HepG2 (cell line): Measurements from ENCODE around the gene SYNC. TPM values are rescaled to one million over a fixed set of nuclear protein-coding genes. Genes with fewer than 3 reads are reported as not detected.

Experiments
- ATAC-seq: fragments of 200-7000 bp; cut with Tn5 transposase; 3 replicates; pipeline ENCODE4 v1.9.1; 2020; ENCODE audit warnings: mild to moderate bottlenecking, moderate library complexity
- BruUV-seq: library from RNA; stranded (reverse); fragments of 400-500 nt; replicated peaks from 2 replicates; lab custom pipeline; 2021; lab: Mats Ljungman, UMichigan
- CTCF ChIA-PET: fragments of 300-600 bp; formaldehyde crosslinking; extraction: SDS; loops from one replicate; lab custom pipeline; 2021; ENCODE audit warnings: low total read pairs, inconsistent platforms, low intra/inter-chr PET ratio; lab: Yijun Ruan, JAX
- POLR2A ChIA-PET: fragments of 350-600 bp; sonication (Branson Sonifier 250); formaldehyde crosslinking; loops from one replicate; lab custom pipeline; 2020; ENCODE audit warnings: antibody characterized with exemption, inconsistent platforms; lab: Yijun Ruan, JAX
- DNase-seq: peaks from one replicate; pipeline ENCODE4 v3.0.0-alpha.2; 2015; ENCODE audit warnings: low spot score
- FAIRE-seq: peaks from 3 replicates; lab custom pipeline; 2011; peaks lifted over from hg19 to GRCh38; lab: Jason Lieb, UNC
- H2AFZ ChIP-seq: one replicate; pipeline ENCODE4 v1.6.1; 2011; ENCODE audit warnings: low read length, inconsistent platforms
- H3K27ac ChIP-seq: fragments of 300-600 bp; 3 replicates; pipeline ENCODE4 v1.8.0; 2011; ENCODE audit warnings: mixed run types, mild to moderate bottlenecking, mixed read lengths, low read length, inconsistent platforms; ENCODE audit not compliant: insufficient read depth; ENCODE audit errors: extremely low read length
- H3K27me3 ChIP-seq, 2 experiments: fragments of 200-600 bp in 1 of 2; 2 replicates in 1 of 2; 3 replicates in 1 of 2; pipeline versions ENCODE4 v1.6.0 to v1.8.0; 2011; ENCODE audit warnings: low read length in 2 of 2, mild to moderate bottlenecking in 2 of 2, moderate library complexity in 2 of 2, inconsistent platforms in 1 of 2; ENCODE audit not compliant: insufficient read depth in 2 of 2, control insufficient read depth in 1 of 2
- H3K36me3 ChIP-seq, 2 experiments: fragments of 200-600 bp in 1 of 2; replicated peaks in 1 of 2; 2 replicates in 1 of 2; 3 replicates in 1 of 2; pipeline versions ENCODE4 v1.5.1 to v1.8.0; 2011; ENCODE audit warnings: low read length in 2 of 2, inconsistent platforms in 1 of 2; ENCODE audit not compliant: insufficient read depth in 2 of 2, control insufficient read depth in 1 of 2
- H3K4me1 ChIP-seq: 2 replicates; pipeline ENCODE4 v1.5.1; 2012; ENCODE audit warnings: low read length, inconsistent platforms; ENCODE audit not compliant: insufficient read depth
- H3K4me2 ChIP-seq: 2 replicates; pipeline ENCODE4 v1.6.0; 2011; ENCODE audit warnings: low read depth, low read length, inconsistent platforms
- H3K4me3 ChIP-seq, 3 experiments: fragments of 200-600 bp in 1 of 3; sonication (generic), shearing (Covaris generic) in 1 of 3; replicated peaks in 1 of 3; 2 replicates each; pipeline ENCODE4 v1.5.1; 2011 to 2016; ENCODE audit warnings: low read length in 3 of 3, inconsistent platforms in 2 of 3, low read depth in 2 of 3, mild to moderate bottlenecking in 2 of 3, control low read depth in 1 of 3, mixed read lengths in 1 of 3; ENCODE audit not compliant: insufficient read depth in 1 of 3
- H3K79me2 ChIP-seq: one replicate; pipeline ENCODE4 v1.6.1; 2011; ENCODE audit warnings: low read length, inconsistent platforms; ENCODE audit not compliant: insufficient read depth
- H3K9ac ChIP-seq: 2 replicates; pipeline ENCODE4 v1.6.0; 2011; ENCODE audit warnings: mild to moderate bottlenecking, low read depth, low read length, inconsistent platforms; ENCODE audit not compliant: insufficient read depth
- H3K9me3 ChIP-seq: 2 replicates; pipeline ENCODE4 v1.5.1; 2012; ENCODE audit warnings: mild to moderate bottlenecking, low read length
- H4K20me1 ChIP-seq: 2 replicates; pipeline ENCODE4 v1.6.0; 2011; ENCODE audit warnings: inconsistent platforms, mild to moderate bottlenecking, low read length, moderate library complexity; ENCODE audit not compliant: insufficient read depth
- BHLHE40 ChIP-seq: IDR thresholded peaks from 2 replicates; pipeline ENCODE4 v1.6.1; 2011; ENCODE audit warnings: low read length, improper control_type of control experiment
- CTCF ChIP-seq: sonication (generic); formaldehyde crosslinking; IDR thresholded peaks from 2 replicates; pipeline ENCODE4 v1.5.0; 2020; ENCODE audit warnings: mild to moderate bottlenecking, missing genetic modification reagents, moderate library complexity
- GABPA ChIP-seq, 2 experiments: IDR thresholded peaks; 2 replicates each; pipeline ENCODE4 v1.6.1; 2011 to 2016; ENCODE audit warnings: low read depth in 2 of 2, low read length in 1 of 2, missing biosample characterization in 1 of 2, missing genetic modification characterization in 1 of 2
- KDM1A ChIP-seq: IDR thresholded peaks from 2 replicates; pipeline ENCODE4 v1.6.1; 2016; ENCODE audit warnings: missing compliant biosample characterization
- KDM6A ChIP-seq: IDR thresholded peaks from 2 replicates; pipeline ENCODE4 v1.6.1; 2016; ENCODE audit warnings: low read depth
- TBP ChIP-seq: sonication (generic); formaldehyde crosslinking; IDR thresholded peaks from 2 replicates; pipeline ENCODE4 v1.5.0; 2020; ENCODE audit warnings: missing genetic modification reagents
- ZNF605 ChIP-seq: sonication (generic); formaldehyde crosslinking; IDR thresholded peaks from 2 replicates; pipeline ENCODE4 v1.8.0; 2022; ENCODE audit warnings: mild to moderate bottlenecking, missing genetic modification reagents
- ZNF709 ChIP-seq: sonication (generic); formaldehyde crosslinking; IDR thresholded peaks from 2 replicates; pipeline ENCODE4 v1.5.0; 2020; ENCODE audit warnings: mild to moderate bottlenecking, missing genetic modification reagents
- ZNF788 ChIP-seq: sonication (generic); formaldehyde crosslinking; IDR thresholded peaks from 2 replicates; pipeline ENCODE4 v1.5.0; 2020; ENCODE audit warnings: mild to moderate bottlenecking, missing genetic modification reagents, borderline replicate concordance
- ZNF792 ChIP-seq: IDR thresholded peaks from 2 replicates; pipeline ENCODE4 v1.6.1; 2016
- WGBS: methylation state at CpG from one replicate; pipeline ENCODE4 v1.1.6; 2017; ENCODE audit warnings: low lambda C conversion rate; 5-methylcytosine and 5-hydroxymethylcytosine counted together
- in situ Hi-C: cut with HindIII; loops from 2 replicates; pipeline ENCODE4 v1.10.0; 2017; ENCODE audit warnings: low pct_unique_long_range_greater_than_20kb; ENCODE audit not compliant: extremely low pct_ligation_motif_present
- intact Hi-C: fragments of 100-400 bp; cut with micrococcal nuclease; formaldehyde crosslinking; loops from one replicate; pipeline ENCODE4 v1.10.0; 2022; ENCODE audit not compliant: unreplicated experiment
- polyA plus RNA-seq, 8 experiments: library from polyadenylated mRNA; depleted of rRNA in 3 of 8; stranded (reverse) in 7 of 8; unstranded in 1 of 8; fragments of >200 nt; fragmentation: Illumina TruSeq in 4 of 8; extraction: Trizol in 4 of 8; gene quantifications; 2 replicates each; pipeline versions ENCODE4 v1.2.1 to v1.2.3, GENCODE V29; 2011 to 2016; ENCODE audit warnings: low read depth in 4 of 8, missing spikeins in 1 of 8, mixed read lengths in 1 of 8; ENCODE audit not compliant: insufficient read depth in 1 of 8
- total RNA-seq, 5 experiments: library from RNA; depleted of rRNA; stranded (reverse); fragments of >200 nt; fragmentation: Illumina TruSeq; extraction: Trizol; gene quantifications; 2 replicates each; pipeline ENCODE4 v1.2.3, GENCODE V29; 2016; ENCODE audit warnings: low read depth in 1 of 5

Gene SYNC
- total and polyA plus RNA-seq, 2 of the 13 experiments (the other 11 are each of a cell fraction or from before 2014, with no cell fraction given), result 2.4 to 5.4 TPM

GRCh38 chr1:32709075-32709474 lies 6.5 kb upstream of the SYNC start:
- Histone ChIP-seq H3K9ac (no peak overlapping the region), H3K27ac (no peak overlapping the region), H3K4me2 (no peak overlapping the region), H3K36me3 (no peaks in the 10 kb centered on the region), H4K20me1 (no peaks in the 10 kb centered on the region), H3K4me3 (no peak overlapping the region), H2AFZ (no peak overlapping the region), H3K4me1 (peaks cover 60% of the 10 kb centered on the region), H3K27me3 (peaks cover 3 to 9% of the 10 kb centered on the region in 2 experiments; a peak in 4 of 5 replicates), H3K79me2 (no peaks in the 10 kb centered on the region), H3K9me3 (no peaks in the 10 kb centered on the region)
- ChIA-PET POLR2A (interaction anchor here (1.3 to 1.9 kb wide), 2 partner anchors 14 to 260 kb away, joined by 3 to 6 read pairs; no protein-coding TSS in a partner anchor), CTCF (no interaction called here)
- DNase-seq (no peak), ATAC-seq (peak; percentile 13; the same call in 1 of the 3 replicates), FAIRE-seq (no peak)
- BruUV-seq, result no TSS peak
- 24% methylated on average over 2 of the region's 2 CpGs for whole genome bisulfite sequencing
- TF ChIP-seq CTCF (CRISPR knock-in tag) (0 out of 2 replicates have a peak, but pooled peaks have one; percentile 17), ZNF792 (no peak)
- in situ Hi-C loops, result no loop called here
- intact Hi-C loops, result no loop called here

GRCh38 chr1:32706491-32706890 lies 3.9 kb upstream of the SYNC start:
- H3K27me3 ChIP-seq, result peaks cover 6 to 32% of the 10 kb centered on the region in 2 experiments
- BruUV-seq, result no TSS peak
- H3K4me2 ChIP-seq, result no peak overlapping the region
- no peak overlapping the region for H3K9ac ChIP-seq
- no peaks in the 10 kb centered on the region for H3K9me3 ChIP-seq
- H3K4me3 ChIP-seq, result no peak overlapping the region
- H3K36me3 ChIP-seq, result no peaks in the 10 kb centered on the region
- CTCF ChIA-PET, result no interaction called here
- 0% methylated on average over 1 of the region's 1 CpG for WGBS
- DNase-seq (no peak), ATAC-seq (no peak), FAIRE-seq (no peak)
- intact Hi-C loops, result no loop called here
- no peaks in the 10 kb centered on the region for H3K79me2 ChIP-seq
- in situ Hi-C loops, result no loop called here
- TF ChIP-seq ZNF709 (CRISPR knock-in tag), result no peak
- no peak for TF ChIP-seq KDM6A (CRISPR knock-in tag)
- no peak for TF ChIP-seq TBP (CRISPR knock-in tag)
- TF ChIP-seq GABPA (IDR thresholded peaks at IDR 0.05; ENCODE audit: low read depth, low read length), result no peak
- TF ChIP-seq GABPA (CRISPR knock-in tag; IDR thresholded peaks at IDR 0.05; ENCODE audit: low read depth), result no peak
- no peak for TF ChIP-seq ZNF605 (CRISPR knock-in tag)
- TF ChIP-seq BHLHE40, result no peak
- no peak for TF ChIP-seq KDM1A (CRISPR knock-in tag)
- no peak for TF ChIP-seq ZNF788 (CRISPR knock-in tag)
- H2AFZ ChIP-seq, result no peak overlapping the region
- POLR2A ChIA-PET, result interaction anchor here (1.5 to 4.1 kb wide), 3 partner anchors 11 to 56 kb away, joined by 3 to 20 read pairs (median 4); partner anchors contain the start of gene RBBP4
- peaks cover 57% of the 10 kb centered on the region for H3K4me1 ChIP-seq
- H3K27ac ChIP-seq, result no peak overlapping the region
- no peaks in the 10 kb centered on the region for H4K20me1 ChIP-seq
